HG03442 (cell line): ENCODE data around the gene VPS13D.
A peak's percentile ranks its signal among the peaks of the same experiment; 100 is the strongest.

ENCODE experiments used
- ATAC-seq: cut with Tn5 transposase; IDR thresholded peaks from one replicate; pipeline ENCODE4 v1.9.1; 2021; ENCODE audit warnings: mild to moderate bottlenecking, moderate library complexity; ENCODE audit not compliant: unreplicated experiment

VPS13D gene

GRCh38 chr1:12417389-12417788 is 187.6 kb downstream of the VPS13D start:
- ATAC-seq = no peak

- no peak for ATAC-seq
Measured at GRCh38 chr1:12420171-12420570, 190.3 kb downstream of the VPS13D start.

- no peak for ATAC-seq
Measured at GRCh38 chr1:12422488-12422887, 192.7 kb downstream of the VPS13D start.

- ATAC-seq = no peak
Measured at GRCh38 chr1:12424087-12424529, 194.3 kb downstream of the VPS13D start.

GRCh38 chr1:12424793-12425192 is 195.0 kb downstream of the VPS13D start:
- no peak for ATAC-seq

GRCh38 chr1:12426030-12426429 is 196.2 kb downstream of the VPS13D start:
- ATAC-seq = no peak

- ATAC-seq = no peak
Measured at GRCh38 chr1:12428334-12428733, 198.5 kb downstream of the VPS13D start.

- no peak for ATAC-seq
Measured at GRCh38 chr1:12430525-12430924, 200.7 kb downstream of the VPS13D start.

- no peak for ATAC-seq
Measured at GRCh38 chr1:12432897-12433296, 203.1 kb downstream of the VPS13D start.

GRCh38 chr1:12433323-12434053 is 203.7 kb downstream of the VPS13D start:
- no peak for ATAC-seq

- ATAC-seq = peak; percentile 41
Measured at GRCh38 chr1:12434174-12434573, 204.3 kb downstream of the VPS13D start.

- no peak for ATAC-seq
Measured at GRCh38 chr1:12434686-12435085, 204.9 kb downstream of the VPS13D start.

- peak; percentile 69 for ATAC-seq
Measured at GRCh38 chr1:12435639-12436344, 206.0 kb downstream of the VPS13D start.

- ATAC-seq = no peak
Measured at GRCh38 chr1:12436345-12436658, 206.5 kb downstream of the VPS13D start.

- no peak for ATAC-seq
Measured at GRCh38 chr1:12436817-12437599, 207.2 kb downstream of the VPS13D start.

- no peak for ATAC-seq
Measured at GRCh38 chr1:12437629-12438028, 207.8 kb downstream of the VPS13D start.

GRCh38 chr1:12438349-12438924 is 208.6 kb downstream of the VPS13D start:
- ATAC-seq = no peak

- no peak for ATAC-seq
Measured at GRCh38 chr1:12439073-12439472, 209.2 kb downstream of the VPS13D start.

GRCh38 chr1:12441414-12442105 is 211.7 kb downstream of the VPS13D start:
- no peak for ATAC-seq

GRCh38 chr1:12442217-12442616 is 212.4 kb downstream of the VPS13D start:
- ATAC-seq = no peak

GRCh38 chr1:12443151-12443550 is 213.3 kb downstream of the VPS13D start:
- ATAC-seq = no peak
